Stimulated activated CD8-positive, alpha-beta memory T cell treated with anti-CD3 and anti-CD28 coated beads, Interleukin-12 subunit alpha, Interleukin-12 subunit beta, amount 100 ng/mL, for 24 hours (primary cell): ENCODE data around the gene FAHD2A.
"Not testable (repeated sequence)": the region's sequence is repeated elsewhere in the genome, so short reads cannot be mapped to it uniquely, and the experiment has no call there.

ENCODE experiments used
- DNase-seq: peaks from one replicate; pipeline ENCODE4 v3.0.0-alpha.2; 2020; ENCODE audit errors: extremely low read depth

The FAHD2A gene

GRCh38 chr2:95435872-95436209 lies 33.3 kb downstream of the FAHD2A start:
- DNase-seq = not testable (repeated sequence)

- DNase-seq = not testable (repeated sequence)
Observed at GRCh38 chr2:95442474-95443099, 40.1 kb downstream of the FAHD2A start.

GRCh38 chr2:95445317-95445716 lies 42.8 kb downstream of the FAHD2A start:
- DNase-seq = not testable (repeated sequence)

- DNase-seq = not testable (repeated sequence)
Observed at GRCh38 chr2:95463292-95463691, 60.8 kb downstream of the FAHD2A start.
